HTERT RPE-1 (cell line): ENCODE data around the gene MMADHC.

Source experiments
- in situ Hi-C: fragments of 300-500 bp; cut with MboI; formaldehyde crosslinking; loops from 4 replicates; pipeline ENCODE4 v1.14.3; 2020; ENCODE audit warnings: low sequenced_read_pairs

MMADHC gene

GRCh38 chr2:149587220-149587949 lies at the start of gene MMADHC:
Gene MMADHC, minus strand, starts transcription at chr2:149587775. Its CDS starts 678 bp downstream, at chr2:149587097.
- in situ Hi-C loops = no loop called here

GRCh38 chr2:149634103-149634502 lies 46.5 kb upstream of the MMADHC start:
- in situ Hi-C loops = no loop called here

- in situ Hi-C loops = no loop called here
Measured at GRCh38 chr2:149630445-149630844, 42.9 kb upstream of the MMADHC start.

GRCh38 chr2:149629026-149629425 lies 41.5 kb upstream of the MMADHC start:
- in situ Hi-C loops = no loop called here

GRCh38 chr2:149627111-149627801 lies 39.7 kb upstream of the MMADHC start:
- in situ Hi-C loops = no loop called here

GRCh38 chr2:149625671-149626070 lies 38.1 kb upstream of the MMADHC start:
- in situ Hi-C loops = no loop called here

GRCh38 chr2:149625271-149625670 lies 37.7 kb upstream of the MMADHC start:
- in situ Hi-C loops = no loop called here

GRCh38 chr2:149622343-149622742 lies 34.8 kb upstream of the MMADHC start:
- in situ Hi-C loops = no loop called here

GRCh38 chr2:149617476-149617875 lies 29.9 kb upstream of the MMADHC start:
- in situ Hi-C loops = no loop called here

- in situ Hi-C loops = no loop called here
Measured at GRCh38 chr2:149616681-149617456, 29.3 kb upstream of the MMADHC start.

GRCh38 chr2:149613704-149614103 lies 26.1 kb upstream of the MMADHC start:
- in situ Hi-C loops = no loop called here

- in situ Hi-C loops = no loop called here
Measured at GRCh38 chr2:149612122-149612521, 24.5 kb upstream of the MMADHC start.

GRCh38 chr2:149611100-149611820 lies 23.7 kb upstream of the MMADHC start:
- in situ Hi-C loops = no loop called here

- in situ Hi-C loops = no loop called here
Measured at GRCh38 chr2:149606251-149606811, 18.8 kb upstream of the MMADHC start.

- in situ Hi-C loops = no loop called here
Measured at GRCh38 chr2:149603248-149603647, 15.7 kb upstream of the MMADHC start.

- in situ Hi-C loops = no loop called here
Measured at GRCh38 chr2:149601141-149601796, 13.7 kb upstream of the MMADHC start.

GRCh38 chr2:149597668-149598326 lies 10.2 kb upstream of the MMADHC start:
- in situ Hi-C loops = no loop called here

- in situ Hi-C loops = no loop called here
Measured at GRCh38 chr2:149597050-149597667, 9.6 kb upstream of the MMADHC start.

- in situ Hi-C loops = no loop called here
Measured at GRCh38 chr2:149596471-149596870, 8.9 kb upstream of the MMADHC start.
